ENCODE data around the gene OSCP1. TPM values are rescaled to one million over a fixed set of nuclear protein-coding genes. Genes with fewer than 3 reads are reported as not detected.

OSCP1 gene
- polyA plus RNA-seq, 1 donor (not counting 4 experiments of a cell fraction or from before 2014, with no cell fraction given), result 9.5 TPM

GRCh38 chr1:36432616-36433015 is 17.6 kb downstream of the OSCP1 start:
- H3K4me3 ChIP-seq (ENCODE audit: control insufficient read depth in 2 of 3, extremely low read depth in 1 of 3, insufficient read depth in 2 of 3, low read depth in 1 of 3, low read length in 3 of 3), result no peak overlapping the region
- dilution Hi-C loops (cut with MboI; ENCODE audit: extremely low pct_ligation_motif_present, low sequenced_read_pairs), result no loop called here
- DNase-seq (ENCODE audit: low read depth, low spot score), result no peak
- H3K79me2 ChIP-seq (ENCODE audit: control insufficient read depth, insufficient read depth, low read length), result no peaks in the 10 kb centered on the region
- H2AFZ ChIP-seq (ENCODE audit: control insufficient read depth, low read length), result no peak overlapping the region
- H3K4me1 ChIP-seq (ENCODE audit: control insufficient read depth, extremely low read depth, insufficient read depth, low read length), result peaks cover 13% of the 10 kb centered on the region
- H3K9me1 ChIP-seq (ENCODE audit: control insufficient read depth, extremely low read depth, insufficient read depth, low read length), result no peaks in the 10 kb centered on the region
- H4K20me1 ChIP-seq (ENCODE audit: control insufficient read depth, extremely low read depth, insufficient read depth, low read length), result no peaks in the 10 kb centered on the region
- no peak overlapping the region for H3K9ac ChIP-seq (ENCODE audit: control insufficient read depth, extremely low read depth, insufficient read depth, low read length)
- H3K36me3 ChIP-seq (ENCODE audit: control insufficient read depth in 2 of 2, extremely low read depth in 1 of 2, insufficient read depth in 2 of 2, low read length in 2 of 2), result peaks cover 0 to 2% of the 10 kb centered on the region in 2 experiments
- H3K4me2 ChIP-seq (ENCODE audit: control insufficient read depth, extremely low read depth, insufficient read depth, low read depth, low read length), result no peak overlapping the region
- H3K9me3 ChIP-seq (ENCODE audit: control insufficient read depth, low read depth, low read length), result no peaks in the 10 kb centered on the region
- TF ChIP-seq EZH2 (IDR thresholded peaks at IDR 0.05; ENCODE audit: low read length) (no peak), CTCF (optimal IDR thresholded peaks at IDR 0.05 in 1 of 3, IDR thresholded peaks at IDR 0.05 in 1 of 3, conservative IDR thresholded peaks at IDR 0.05 in 1 of 3; ENCODE audit: extremely low read depth in 1 of 3, insufficient read depth in 2 of 3, low read length in 3 of 3) (no peak)
- no peak overlapping the region for H3K27ac ChIP-seq (ENCODE audit: control insufficient read depth, insufficient read depth, low read length)
- FAIRE-seq, result no peak
- H3K27me3 ChIP-seq (ENCODE audit: control insufficient read depth, extremely low read depth, insufficient read depth, low read length), result no peaks in the 10 kb centered on the region

- H3K9me3 ChIP-seq (ENCODE audit: control insufficient read depth, low read depth, low read length), result no peaks in the 10 kb centered on the region
- no peaks in the 10 kb centered on the region for H4K20me1 ChIP-seq (ENCODE audit: control insufficient read depth, extremely low read depth, insufficient read depth, low read length)
- no peaks in the 10 kb centered on the region for H3K27me3 ChIP-seq (ENCODE audit: control insufficient read depth, extremely low read depth, insufficient read depth, low read length)
- H3K9me1 ChIP-seq (ENCODE audit: control insufficient read depth, extremely low read depth, insufficient read depth, low read length), result no peaks in the 10 kb centered on the region
- H2AFZ ChIP-seq (ENCODE audit: control insufficient read depth, low read length), result no peak overlapping the region
- dilution Hi-C loops (cut with MboI; ENCODE audit: extremely low pct_ligation_motif_present, low sequenced_read_pairs), result no loop called here
- no peak for TF ChIP-seq EZH2 (IDR thresholded peaks at IDR 0.05; ENCODE audit: low read length)
- TF ChIP-seq CTCF (optimal IDR thresholded peaks at IDR 0.05 in 1 of 3, IDR thresholded peaks at IDR 0.05 in 1 of 3, conservative IDR thresholded peaks at IDR 0.05 in 1 of 3; ENCODE audit: extremely low read depth in 1 of 3, insufficient read depth in 2 of 3, low read length in 3 of 3), result no peak
- no peak overlapping the region for H3K27ac ChIP-seq (ENCODE audit: control insufficient read depth, insufficient read depth, low read length)
- no peaks in the 10 kb centered on the region for H3K36me3 ChIP-seq (ENCODE audit: control insufficient read depth in 2 of 2, extremely low read depth in 1 of 2, insufficient read depth in 2 of 2, low read length in 2 of 2)
- no peak overlapping the region for H3K4me3 ChIP-seq (ENCODE audit: control insufficient read depth in 2 of 3, extremely low read depth in 1 of 3, insufficient read depth in 2 of 3, low read depth in 1 of 3, low read length in 3 of 3)
- H3K4me2 ChIP-seq (ENCODE audit: control insufficient read depth, extremely low read depth, insufficient read depth, low read depth, low read length), result no peak overlapping the region
- H3K9ac ChIP-seq (ENCODE audit: control insufficient read depth, extremely low read depth, insufficient read depth, low read length), result no peak overlapping the region
- H3K4me1 ChIP-seq (ENCODE audit: control insufficient read depth, extremely low read depth, insufficient read depth, low read length), result peaks cover 16% of the 10 kb centered on the region
- H3K79me2 ChIP-seq (ENCODE audit: control insufficient read depth, insufficient read depth, low read length), result no peaks in the 10 kb centered on the region
- DNase-seq (ENCODE audit: low read depth, low spot score) (no peak), FAIRE-seq (peak; percentile 76)
These were observed 24.5 kb downstream of the OSCP1 start for GRCh38 chr1:36425791-36426190.
